Activated naive CD4-positive, alpha-beta T cell treated with anti-CD3 and anti-CD28 coated beads for 36 hours (primary cell): ENCODE measurements around the gene ACTA2. TPM values are rescaled to one million over a fixed set of nuclear protein-coding genes. Genes with fewer than 3 reads are reported as not detected.
A peak's percentile ranks its signal among the peaks of the same experiment; 100 is the strongest.

Source experiments
- CTCF ChIA-PET: fragments of 350-600 bp; sonication (Branson Sonifier 250); formaldehyde crosslinking; loops from one replicate; lab custom pipeline; 2021; ENCODE audit warnings: antibody characterized with exemption; lab: Charles Lee
- DNase-seq: peaks from one replicate; pipeline ENCODE4 v3.0.0-alpha.2; 2020
- H3K27ac Mint-ChIP-seq: one replicate; pipeline ENCODE4 v1.8.0; 2021; ENCODE audit warnings: mild to moderate bottlenecking, mixed read lengths
- H3K27me3 Mint-ChIP-seq: one replicate; pipeline ENCODE4 v1.8.0; 2021; ENCODE audit warnings: low read depth, mixed read lengths
- H3K36me3 Mint-ChIP-seq: one replicate; pipeline ENCODE4 v1.8.0; 2021; ENCODE audit warnings: low read depth, mixed read lengths
- H3K4me1 Mint-ChIP-seq: one replicate; pipeline ENCODE4 v1.8.0; 2021; ENCODE audit warnings: low read depth, mixed read lengths
- H3K4me3 Mint-ChIP-seq: one replicate; pipeline ENCODE4 v1.8.0; 2021; ENCODE audit warnings: mild to moderate bottlenecking, moderate library complexity, mixed read lengths
- H3K9me3 Mint-ChIP-seq: one replicate; pipeline ENCODE4 v1.8.0; 2021; ENCODE audit warnings: mixed read lengths
- intact Hi-C: fragments of 100-400 bp; cut with micrococcal nuclease; formaldehyde crosslinking; loops from one replicate; pipeline ENCODE4 v1.15.1; 2023
- total RNA-seq, 2 experiments: library from RNA; stranded (reverse); gene quantifications; one replicate each; pipeline ENCODE4 v1.2.3, GENCODE V29; 2021

The ACTA2 gene
- total RNA-seq, 2 experiments from 2014 or later, result 3.6 to 4.0 TPM

GRCh38 chr10:88916231-88916630 lies 36.3 kb downstream of the ACTA2 start:
- Mint-ChIP-seq H3K36me3 (peaks cover 16% of the 10 kb centered on the region), H3K27me3 (no peaks in the 10 kb centered on the region), H3K4me1 (peaks cover 9% of the 10 kb centered on the region), H3K27ac (no peak overlapping the region), H3K4me3 (no peak overlapping the region), H3K9me3 (no peaks in the 10 kb centered on the region)
- intact Hi-C loops, result no loop called here
- CTCF ChIA-PET, result interaction anchor here (0.6 to 2.5 kb wide), 2 partner anchors 8 to 17 kb away, joined by 3 to 11 read pairs; no protein-coding TSS in a partner anchor
- no peak for DNase-seq

- H3K27ac Mint-ChIP-seq, result no peak overlapping the region
- H3K9me3 Mint-ChIP-seq, result no peaks in the 10 kb centered on the region
- no peaks in the 10 kb centered on the region for H3K27me3 Mint-ChIP-seq
- peaks cover 9% of the 10 kb centered on the region for H3K4me1 Mint-ChIP-seq
- H3K36me3 Mint-ChIP-seq, result peaks cover 18% of the 10 kb centered on the region
- no peak overlapping the region for H3K4me3 Mint-ChIP-seq
- no peak for DNase-seq
- CTCF ChIA-PET, result interaction anchor here (0.6 kb wide), 1 partner anchor 14 kb away, joined by 3 read pairs; no protein-coding TSS in a partner anchor
- intact Hi-C loops, result no loop called here
Measured at GRCh38 chr10:88915781-88916180, 36.8 kb downstream of the ACTA2 start.

GRCh38 chr10:88913788-88914187 lies 38.8 kb downstream of the ACTA2 start:
- peaks cover 21% of the 10 kb centered on the region for H3K36me3 Mint-ChIP-seq
- H3K4me1 Mint-ChIP-seq, result peaks cover 14% of the 10 kb centered on the region
- CTCF ChIA-PET, result no interaction called here
- no peaks in the 10 kb centered on the region for H3K27me3 Mint-ChIP-seq
- no peak overlapping the region for H3K4me3 Mint-ChIP-seq
- no peak for DNase-seq
- intact Hi-C loops, result no loop called here
- no peaks in the 10 kb centered on the region for H3K9me3 Mint-ChIP-seq
- no peak overlapping the region for H3K27ac Mint-ChIP-seq

GRCh38 chr10:88913127-88913526 lies 39.4 kb downstream of the ACTA2 start:
- Mint-ChIP-seq H3K9me3 (no peaks in the 10 kb centered on the region), H3K4me1 (peaks cover 20% of the 10 kb centered on the region), H3K4me3 (no peak overlapping the region), H3K36me3 (peaks cover 22% of the 10 kb centered on the region), H3K27ac (no peak overlapping the region), H3K27me3 (no peaks in the 10 kb centered on the region)
- no peak for DNase-seq
- CTCF ChIA-PET, result no interaction called here
- intact Hi-C loops, result no loop called here

- H3K27ac Mint-ChIP-seq, result no peak overlapping the region
- H3K4me3 Mint-ChIP-seq, result no peak overlapping the region
- CTCF ChIA-PET, result no interaction called here
- peaks cover 24% of the 10 kb centered on the region for H3K4me1 Mint-ChIP-seq
- DNase-seq, result no peak
- H3K9me3 Mint-ChIP-seq, result no peaks in the 10 kb centered on the region
- H3K27me3 Mint-ChIP-seq, result no peaks in the 10 kb centered on the region
- intact Hi-C loops, result no loop called here
- H3K36me3 Mint-ChIP-seq, result peaks cover 22% of the 10 kb centered on the region
Measured at GRCh38 chr10:88911851-88912250, 40.7 kb downstream of the ACTA2 start.

GRCh38 chr10:88911116-88911515 lies 41.5 kb downstream of the ACTA2 start:
- H3K9me3 Mint-ChIP-seq, result no peaks in the 10 kb centered on the region
- H3K27me3 Mint-ChIP-seq, result no peaks in the 10 kb centered on the region
- CTCF ChIA-PET, result interaction anchor here (1.3 to 1.4 kb wide), 3 partner anchors 22 to 76 kb away, joined by 4 read pairs; no protein-coding TSS in a partner anchor
- peaks cover 24% of the 10 kb centered on the region for H3K36me3 Mint-ChIP-seq
- DNase-seq, result no peak
- H3K27ac Mint-ChIP-seq, result no peak overlapping the region
- intact Hi-C loops, result no loop called here
- peaks cover 23% of the 10 kb centered on the region for H3K4me1 Mint-ChIP-seq
- H3K4me3 Mint-ChIP-seq, result no peak overlapping the region

- Mint-ChIP-seq H3K27me3 (no peaks in the 10 kb centered on the region), H3K4me1 (peaks cover 20% of the 10 kb centered on the region), H3K4me3 (no peak overlapping the region), H3K9me3 (no peaks in the 10 kb centered on the region), H3K27ac (peak overlapping the region; percentile 25), H3K36me3 (peaks cover 35% of the 10 kb centered on the region)
- CTCF ChIA-PET, result interaction anchor here (0.6 to 4.3 kb wide), 5 partner anchors 8 to 72 kb away, joined by 3 to 32 read pairs (median 9); no protein-coding TSS in a partner anchor
- intact Hi-C loops, result loop anchor here (1.0 to 10.0 kb wide), 3 partner anchors 24 to 1823 kb away; partner anchors contain the start of gene STAMBPL1
- DNase-seq, result peak; percentile 44
Measured at GRCh38 chr10:88908194-88908593, 44.4 kb downstream of the ACTA2 start.

- Mint-ChIP-seq H3K27me3 (no peaks in the 10 kb centered on the region), H3K27ac (no peak overlapping the region), H3K4me3 (no peak overlapping the region), H3K36me3 (peaks cover 41% of the 10 kb centered on the region), H3K4me1 (peaks cover 32% of the 10 kb centered on the region), H3K9me3 (no peaks in the 10 kb centered on the region)
- DNase-seq, result no peak
- CTCF ChIA-PET, result interaction anchor here (0.6 to 4.3 kb wide), 4 partner anchors 15 to 71 kb away, joined by 3 to 32 read pairs (median 12); no protein-coding TSS in a partner anchor
- intact Hi-C loops, result loop anchor here (10.0 kb wide), 1 partner anchor 1822 kb away; no protein-coding TSS in a partner anchor
Measured at GRCh38 chr10:88906921-88907320, 45.7 kb downstream of the ACTA2 start.

GRCh38 chr10:88903715-88904114 lies 48.9 kb downstream of the ACTA2 start:
- Mint-ChIP-seq H3K27ac (no peak overlapping the region), H3K9me3 (no peaks in the 10 kb centered on the region), H3K36me3 (peaks cover 26% of the 10 kb centered on the region), H3K4me1 (peaks cover 50% of the 10 kb centered on the region), H3K4me3 (no peak overlapping the region), H3K27me3 (no peaks in the 10 kb centered on the region)
- intact Hi-C loops, result loop anchor here (10.0 kb wide), 1 partner anchor 1819 kb away; no protein-coding TSS in a partner anchor
- DNase-seq, result no peak
- CTCF ChIA-PET, result no interaction called here

- Mint-ChIP-seq H3K9me3 (no peaks in the 10 kb centered on the region), H3K36me3 (peaks cover 26% of the 10 kb centered on the region), H3K27me3 (no peaks in the 10 kb centered on the region), H3K4me1 (peaks cover 51% of the 10 kb centered on the region), H3K27ac (peak overlapping the region; percentile 82), H3K4me3 (no peak overlapping the region)
- DNase-seq, result peak; percentile 40
- CTCF ChIA-PET, result interaction anchor here (0.6 to 4.6 kb wide), 8 partner anchors 13 to 199 kb away, joined by 3 to 44 read pairs (median 11); partner anchors contain the start of genes ANKRD22 and STAMBPL1
- intact Hi-C loops, result loop anchor here (1.0 to 10.0 kb wide), 6 partner anchors 22 to 1817 kb away; partner anchors contain the start of genes FAS and STAMBPL1
Measured at GRCh38 chr10:88901984-88902789, 50.4 kb downstream of the ACTA2 start.

GRCh38 chr10:88901206-88901983 lies 51.2 kb downstream of the ACTA2 start:
- Mint-ChIP-seq H3K4me3 (peak overlapping the region; percentile 2), H3K27me3 (no peaks in the 10 kb centered on the region), H3K4me1 (peaks cover 59% of the 10 kb centered on the region), H3K36me3 (peaks cover 24% of the 10 kb centered on the region), H3K27ac (peak overlapping the region; percentile 82), H3K9me3 (no peaks in the 10 kb centered on the region)
- CTCF ChIA-PET, result interaction anchor here (0.6 to 4.6 kb wide), 10 partner anchors 14 to 198 kb away, joined by 3 to 44 read pairs (median 4); partner anchors contain the start of genes ANKRD22 and STAMBPL1
- intact Hi-C loops, result loop anchor here (1.0 to 10.0 kb wide), 6 partner anchors 21 to 1817 kb away; partner anchors contain the start of genes FAS and STAMBPL1
- DNase-seq, result no peak
